Nephron progenitor cell (in vitro differentiated cells): Measurements from ENCODE around the gene FBXL20.
"Not testable (repeated sequence)": the region's sequence is repeated elsewhere in the genome, so short reads cannot be mapped to it uniquely, and the experiment has no call there.

Experiments used
- DNase-seq: peaks from one replicate; pipeline ENCODE4 v3.0.0; 2021
- H3K27ac Mint-ChIP-seq: 2 replicates; pipeline ENCODE4 v1.8.0; 2021; ENCODE audit warnings: mild to moderate bottlenecking, moderate library complexity, mixed read lengths
- H3K27me3 Mint-ChIP-seq: 2 replicates; pipeline ENCODE4 v1.8.0; 2021; ENCODE audit warnings: mild to moderate bottlenecking, low read depth, mixed read lengths; ENCODE audit not compliant: poor library complexity
- H3K36me3 Mint-ChIP-seq: 2 replicates; pipeline ENCODE4 v1.8.0; 2021; ENCODE audit warnings: low read depth, mixed read lengths
- H3K4me1 Mint-ChIP-seq: 2 replicates; pipeline ENCODE4 v1.8.0; 2021; ENCODE audit warnings: mixed read lengths
- H3K4me3 Mint-ChIP-seq: 2 replicates; pipeline ENCODE4 v1.8.0; 2021; ENCODE audit warnings: mild to moderate bottlenecking, moderate library complexity, mixed read lengths
- H3K9me3 Mint-ChIP-seq: 2 replicates; pipeline ENCODE4 v1.8.0; 2021; ENCODE audit warnings: mild to moderate bottlenecking, moderate library complexity, mixed read lengths
- TF ChIP-seq, protein P1 (sequence below): fragments of 200-600 bp; sonication (generic); IDR thresholded peaks from 2 replicates; pipeline ENCODE4 v1.5.0; 2021; ENCODE audit warnings: antibody characterized with exemption

Gene FBXL20

DNA sequence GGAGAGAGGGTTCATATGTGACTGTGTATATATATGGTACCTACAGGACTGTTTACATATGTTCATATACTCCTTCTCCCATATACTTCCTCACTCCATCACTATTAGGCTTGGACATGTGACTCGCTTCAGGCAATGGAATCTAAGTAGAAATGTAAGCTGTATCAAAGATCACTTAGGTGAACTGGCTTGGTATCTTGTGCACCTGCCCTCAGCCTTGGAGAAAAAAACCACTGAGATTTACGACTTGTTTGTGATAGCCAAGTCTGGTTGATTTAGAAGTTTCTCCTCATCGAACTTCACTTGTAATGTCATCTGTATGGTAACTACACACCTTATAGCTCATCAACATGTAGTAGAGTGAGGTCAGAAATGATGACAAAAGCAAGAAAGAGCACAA, 59.9 kb downstream of the FBXL20 start:
- Mint-ChIP-seq H3K27ac (no peak overlapping the region), H3K27me3 (no peaks in the 10 kb centered on the region), H3K4me3 (no peak overlapping the region), H3K4me1 (no peaks in the 10 kb centered on the region), H3K9me3 (peaks cover 28% of the 10 kb centered on the region), H3K36me3 (peaks cover 62% of the 10 kb centered on the region)
- TF ChIP-seq, protein P1, sequence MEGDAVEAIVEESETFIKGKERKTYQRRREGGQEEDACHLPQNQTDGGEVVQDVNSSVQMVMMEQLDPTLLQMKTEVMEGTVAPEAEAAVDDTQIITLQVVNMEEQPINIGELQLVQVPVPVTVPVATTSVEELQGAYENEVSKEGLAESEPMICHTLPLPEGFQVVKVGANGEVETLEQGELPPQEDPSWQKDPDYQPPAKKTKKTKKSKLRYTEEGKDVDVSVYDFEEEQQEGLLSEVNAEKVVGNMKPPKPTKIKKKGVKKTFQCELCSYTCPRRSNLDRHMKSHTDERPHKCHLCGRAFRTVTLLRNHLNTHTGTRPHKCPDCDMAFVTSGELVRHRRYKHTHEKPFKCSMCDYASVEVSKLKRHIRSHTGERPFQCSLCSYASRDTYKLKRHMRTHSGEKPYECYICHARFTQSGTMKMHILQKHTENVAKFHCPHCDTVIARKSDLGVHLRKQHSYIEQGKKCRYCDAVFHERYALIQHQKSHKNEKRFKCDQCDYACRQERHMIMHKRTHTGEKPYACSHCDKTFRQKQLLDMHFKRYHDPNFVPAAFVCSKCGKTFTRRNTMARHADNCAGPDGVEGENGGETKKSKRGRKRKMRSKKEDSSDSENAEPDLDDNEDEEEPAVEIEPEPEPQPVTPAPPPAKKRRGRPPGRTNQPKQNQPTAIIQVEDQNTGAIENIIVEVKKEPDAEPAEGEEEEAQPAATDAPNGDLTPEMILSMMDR, result no peak
- no peak for DNase-seq

DNA sequence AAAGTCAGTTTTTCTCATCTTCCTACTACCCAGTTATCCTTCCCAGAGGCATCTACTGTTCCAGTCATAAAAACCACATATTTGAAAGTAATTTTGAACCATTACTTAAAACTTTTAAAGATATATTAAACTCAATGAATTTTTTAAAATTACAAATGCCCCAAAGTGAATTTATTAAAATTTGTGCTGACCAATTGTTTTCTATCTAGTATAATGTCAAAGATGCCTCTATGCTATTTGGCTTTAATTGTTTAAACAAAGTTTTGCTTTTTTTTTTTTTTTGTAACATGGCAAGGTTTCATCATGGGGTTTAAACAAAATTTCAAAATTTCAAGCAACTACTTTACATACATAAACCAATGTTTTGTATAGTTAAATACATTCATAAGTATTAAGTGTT, 60.7 kb downstream of the FBXL20 start:
- peaks cover 35% of the 10 kb centered on the region for H3K9me3 Mint-ChIP-seq
- no peak for DNase-seq
- H3K4me1 Mint-ChIP-seq, result peaks cover under 1% of the 10 kb centered on the region
- TF ChIP-seq, protein P1, result no peak
- H3K27ac Mint-ChIP-seq, result no peak overlapping the region
- H3K36me3 Mint-ChIP-seq, result peaks cover 66% of the 10 kb centered on the region
- no peaks in the 10 kb centered on the region for H3K27me3 Mint-ChIP-seq
- no peak overlapping the region for H3K4me3 Mint-ChIP-seq

GRCh38 chr17:39339272-39339671, 62.2 kb downstream of the FBXL20 start:
- H3K27me3 Mint-ChIP-seq, result no peaks in the 10 kb centered on the region

GRCh38 chr17:39337649-39338048, 63.8 kb downstream of the FBXL20 start:
- not testable (repeated sequence) for DNase-seq, H3K27me3 Mint-ChIP-seq, H3K4me3 Mint-ChIP-seq, H3K27ac Mint-ChIP-seq
- peaks cover 63% of the 10 kb centered on the region for H3K9me3 Mint-ChIP-seq
- H3K36me3 Mint-ChIP-seq, result peaks cover 89% of the 10 kb centered on the region
- peaks cover 12% of the 10 kb centered on the region for H3K4me1 Mint-ChIP-seq

More at GRCh38 chr17:39339272-39339671, 62.2 kb downstream of the FBXL20 start:
- H3K4me1 Mint-ChIP-seq, result peaks cover 12% of the 10 kb centered on the region
- H3K27ac Mint-ChIP-seq, result no peak overlapping the region
- DNase-seq, result no peak
- H3K36me3 Mint-ChIP-seq, result peaks cover 80% of the 10 kb centered on the region
- TF ChIP-seq, protein P1, result no peak
- peaks cover 48% of the 10 kb centered on the region for H3K9me3 Mint-ChIP-seq
- no peak overlapping the region for H3K4me3 Mint-ChIP-seq

GRCh38 chr17:39335704-39336223, 65.7 kb downstream of the FBXL20 start:
- no peak for DNase-seq
- TF ChIP-seq, protein P1, result no peak
- H3K9me3 Mint-ChIP-seq, result peaks cover 67% of the 10 kb centered on the region
- H3K4me1 Mint-ChIP-seq, result peaks cover 12% of the 10 kb centered on the region
- peaks cover 81% of the 10 kb centered on the region for H3K36me3 Mint-ChIP-seq
- H3K4me3 Mint-ChIP-seq, result no peak overlapping the region
- H3K27ac Mint-ChIP-seq, result no peak overlapping the region
- H3K27me3 Mint-ChIP-seq, result no peaks in the 10 kb centered on the region

GRCh38 chr17:39334008-39334744, 67.2 kb downstream of the FBXL20 start:
- H3K9me3 Mint-ChIP-seq, result peaks cover 58% of the 10 kb centered on the region
- not testable (repeated sequence) for H3K27me3 Mint-ChIP-seq, H3K27ac Mint-ChIP-seq, DNase-seq, H3K4me3 Mint-ChIP-seq
- H3K4me1 Mint-ChIP-seq, result peaks cover 12% of the 10 kb centered on the region
- peaks cover 65% of the 10 kb centered on the region for H3K36me3 Mint-ChIP-seq

DNA sequence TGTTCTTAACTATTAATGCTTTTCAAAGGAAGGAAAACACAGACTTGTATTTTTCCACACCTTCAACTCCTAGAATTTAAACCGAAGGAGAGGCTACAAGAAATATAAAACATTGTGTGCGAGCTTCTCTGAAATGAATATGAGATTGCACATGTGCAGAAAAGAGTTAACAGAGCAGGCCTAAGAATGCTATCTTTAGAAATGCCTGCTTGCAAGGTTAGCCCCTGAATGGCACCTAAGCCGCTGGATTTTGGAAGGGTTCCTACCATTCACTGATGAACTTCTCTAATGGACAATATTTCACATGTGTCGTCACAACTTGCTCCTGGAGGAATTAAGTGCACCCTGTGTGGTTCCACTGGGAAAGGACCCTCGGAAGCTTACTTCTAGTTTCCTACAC, 69.3 kb downstream of the FBXL20 start:
- Mint-ChIP-seq H3K27me3 (no peaks in the 10 kb centered on the region), H3K4me1 (peaks cover 12% of the 10 kb centered on the region), H3K4me3 (no peak overlapping the region), H3K9me3 (peaks cover 45% of the 10 kb centered on the region), H3K36me3 (peaks cover 52% of the 10 kb centered on the region), H3K27ac (no peak overlapping the region)
- no peak for DNase-seq
- TF ChIP-seq, protein P1, result no peak
